Measurements from ENCODE around the gene ARL4A.

ARL4A gene

GRCh38 chr7:12701433-12701832 is 14.0 kb downstream of the ARL4A start:
- Mint-ChIP-seq H3K36me3 (ENCODE audit: low read depth) (no peaks in the 10 kb centered on the region), H3K27ac (no peak overlapping the region), H3K27me3 (ENCODE audit: low read depth) (no peaks in the 10 kb centered on the region), H3K4me1 (ENCODE audit: low read depth) (peaks cover 2% of the 10 kb centered on the region), H3K4me3 (no peak overlapping the region), H3K9me3 (peaks cover 8% of the 10 kb centered on the region)
- no peak for DNase-seq (ENCODE audit: low spot score)

DNA sequence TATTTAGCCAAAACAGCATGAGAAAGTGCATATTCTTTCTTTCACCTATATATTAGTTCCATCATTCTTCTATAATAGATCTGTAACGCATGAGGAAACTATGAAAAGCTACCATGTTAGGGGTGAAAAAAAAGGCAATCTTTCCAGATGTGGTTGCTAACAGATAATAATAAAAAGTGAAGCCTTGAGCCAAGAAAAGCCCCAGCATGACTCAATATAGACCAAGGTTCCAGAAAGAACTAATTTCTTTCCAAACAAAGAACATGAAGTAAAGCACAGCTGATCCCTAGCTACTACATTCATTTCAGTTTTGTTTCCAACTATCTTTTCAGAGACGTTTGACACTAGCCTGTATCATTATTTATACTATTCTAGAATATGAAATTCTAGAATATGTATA is 16.4 kb downstream of the ARL4A start:
- Mint-ChIP-seq H3K27ac (no peak overlapping the region), H3K4me3 (no peak overlapping the region), H3K27me3 (ENCODE audit: low read depth) (no peaks in the 10 kb centered on the region), H3K9me3 (peaks cover 8% of the 10 kb centered on the region), H3K4me1 (ENCODE audit: low read depth) (peaks cover 4% of the 10 kb centered on the region), H3K36me3 (ENCODE audit: low read depth) (no peaks in the 10 kb centered on the region)
- DNase-seq (ENCODE audit: low spot score), result no peak

GRCh38 chr7:12705878-12706277 is 18.4 kb downstream of the ARL4A start:
- Mint-ChIP-seq H3K27me3 (ENCODE audit: low read depth) (no peaks in the 10 kb centered on the region), H3K9me3 (peaks cover 8% of the 10 kb centered on the region), H3K4me1 (ENCODE audit: low read depth) (peaks cover 4% of the 10 kb centered on the region), H3K36me3 (ENCODE audit: low read depth) (no peaks in the 10 kb centered on the region), H3K27ac (no peak overlapping the region), H3K4me3 (no peak overlapping the region)
- no peak for DNase-seq (ENCODE audit: low spot score)

DNA sequence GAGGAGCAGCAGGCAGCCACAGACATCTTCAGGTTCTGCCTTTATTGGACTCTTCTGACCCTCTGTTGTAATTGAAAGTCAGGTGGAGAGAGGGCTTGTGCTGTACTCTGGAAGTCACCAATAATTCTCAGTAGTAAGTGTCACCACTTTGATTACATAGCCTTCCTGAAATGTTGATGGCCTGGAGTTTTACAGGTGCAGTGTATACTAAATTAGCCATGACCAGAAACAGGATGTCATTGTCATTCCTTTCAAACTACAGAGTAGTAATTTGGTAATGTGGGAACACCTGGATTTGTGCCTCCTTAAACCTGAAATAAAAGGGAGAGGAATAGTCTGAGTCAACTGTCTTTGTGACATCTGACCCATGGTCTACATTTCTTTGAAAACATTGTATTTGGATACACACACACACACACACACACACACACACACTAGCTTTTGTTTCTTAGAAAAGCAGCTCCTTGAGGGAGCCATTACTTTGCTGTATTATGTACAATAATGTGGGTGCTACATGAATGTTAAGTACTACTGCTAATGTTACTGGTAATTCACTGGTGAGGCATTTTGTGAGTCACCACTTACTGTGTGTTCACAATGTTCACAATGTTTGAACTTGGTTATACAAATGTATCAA is 19.6 kb downstream of the ARL4A start:
- H3K9me3 Mint-ChIP-seq, result no peaks in the 10 kb centered on the region
- no peaks in the 10 kb centered on the region for H3K27me3 Mint-ChIP-seq (ENCODE audit: low read depth)
- H3K4me3 Mint-ChIP-seq, result no peak overlapping the region
- no peak for DNase-seq (ENCODE audit: low spot score)
- peaks cover 3% of the 10 kb centered on the region for H3K4me1 Mint-ChIP-seq (ENCODE audit: low read depth)
- H3K27ac Mint-ChIP-seq, result no peak overlapping the region
- no peaks in the 10 kb centered on the region for H3K36me3 Mint-ChIP-seq (ENCODE audit: low read depth)

DNA sequence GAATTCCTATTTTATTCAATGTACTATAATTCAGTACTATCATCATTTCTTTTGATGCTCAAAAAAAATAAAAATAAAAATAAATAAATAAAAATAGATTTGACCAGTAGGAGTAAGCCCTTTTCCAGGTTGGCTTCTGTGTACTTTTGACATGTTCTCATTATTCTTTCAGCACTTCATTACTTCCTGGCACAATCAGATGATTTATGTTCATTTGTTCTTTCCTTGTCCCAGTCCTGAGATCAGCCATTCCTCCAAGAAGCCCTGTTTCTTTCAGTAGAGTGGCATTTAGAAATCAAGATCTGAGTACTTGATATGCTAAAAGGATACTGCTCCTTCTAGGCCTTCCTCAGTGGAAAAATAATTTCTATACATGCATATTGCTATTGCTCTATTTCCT is 20.9 kb downstream of the ARL4A start:
- no peak overlapping the region for H3K4me3 Mint-ChIP-seq

DNA sequence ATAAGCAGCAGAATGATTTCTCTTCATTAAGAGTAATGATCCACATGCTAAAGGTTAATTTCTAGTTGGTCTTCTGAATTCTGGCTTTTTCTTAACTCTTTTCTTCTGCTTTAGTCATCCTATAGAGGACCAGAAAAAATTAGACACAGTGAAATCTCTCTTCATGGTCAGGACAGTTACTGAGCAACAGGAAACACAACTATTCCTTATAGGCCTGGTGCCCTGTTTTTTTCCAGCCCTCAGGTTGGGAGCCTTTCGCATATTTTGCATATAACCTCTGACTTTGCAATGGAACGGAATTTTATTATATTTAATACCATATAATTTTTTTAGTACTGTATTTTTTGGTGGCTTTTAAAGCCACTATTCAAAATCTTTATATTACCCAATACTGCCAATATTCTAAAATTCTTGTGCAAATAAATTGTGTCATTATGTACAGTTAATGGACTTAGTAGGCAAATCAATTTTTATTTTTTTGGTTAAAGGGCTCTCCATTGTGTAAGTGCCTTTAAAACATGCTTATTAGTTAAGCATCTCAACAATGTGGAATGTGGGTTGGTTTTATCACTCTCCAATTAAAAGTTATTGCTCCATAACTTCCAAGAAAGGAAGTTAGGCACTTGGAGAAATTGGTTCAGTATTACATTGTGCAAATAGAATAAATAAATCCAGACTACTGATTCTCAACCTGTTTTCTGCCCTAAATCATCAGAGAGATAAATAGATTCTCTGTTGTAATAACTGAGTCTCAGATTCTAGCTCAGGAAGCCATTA is 22.5 kb downstream of the ARL4A start:
- Mint-ChIP-seq H3K4me1 (ENCODE audit: low read depth) (peaks cover 4% of the 10 kb centered on the region), H3K27ac (no peak overlapping the region), H3K27me3 (ENCODE audit: low read depth) (no peaks in the 10 kb centered on the region), H3K4me3 (no peak overlapping the region), H3K9me3 (no peaks in the 10 kb centered on the region), H3K36me3 (ENCODE audit: low read depth) (no peaks in the 10 kb centered on the region)
- no peak for DNase-seq (ENCODE audit: low spot score)

More for the DNA sequence above, 20.9 kb downstream of the ARL4A start:
- H3K36me3 Mint-ChIP-seq (ENCODE audit: low read depth), result no peaks in the 10 kb centered on the region
- DNase-seq (ENCODE audit: low spot score), result no peak
- H3K27me3 Mint-ChIP-seq (ENCODE audit: low read depth), result no peaks in the 10 kb centered on the region
- no peak overlapping the region for H3K27ac Mint-ChIP-seq
- H3K9me3 Mint-ChIP-seq, result no peaks in the 10 kb centered on the region
- H3K4me1 Mint-ChIP-seq (ENCODE audit: low read depth), result peaks cover 3% of the 10 kb centered on the region

- Mint-ChIP-seq H3K36me3 (ENCODE audit: low read depth) (no peaks in the 10 kb centered on the region), H3K9me3 (no peaks in the 10 kb centered on the region), H3K27me3 (ENCODE audit: low read depth) (no peaks in the 10 kb centered on the region), H3K27ac (no peak overlapping the region), H3K4me3 (no peak overlapping the region), H3K4me1 (ENCODE audit: low read depth) (peaks cover 12% of the 10 kb centered on the region)
- no peak for DNase-seq (ENCODE audit: low spot score)
Measured at GRCh38 chr7:12711124-12711523, 23.7 kb downstream of the ARL4A start.

DNA sequence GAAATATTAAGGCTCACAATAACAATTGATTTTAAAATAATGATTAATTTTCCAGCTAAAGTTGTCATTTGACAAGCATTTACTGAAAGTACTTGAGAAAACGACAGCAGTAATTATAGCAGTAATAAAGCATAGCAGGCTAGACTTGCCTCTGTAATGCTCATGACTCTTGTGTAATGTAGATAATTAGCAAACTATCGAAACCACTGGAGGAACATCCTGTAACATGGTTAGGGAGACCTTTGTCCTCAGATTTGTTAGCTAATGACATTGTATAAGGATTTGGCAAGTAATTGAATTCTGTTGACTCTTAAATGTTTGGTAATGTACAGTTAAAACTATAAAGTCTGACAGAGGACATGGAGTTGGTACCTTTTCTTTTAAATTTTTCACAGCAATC is 24.8 kb downstream of the ARL4A start:
- Mint-ChIP-seq H3K4me1 (ENCODE audit: low read depth) (peaks cover 14% of the 10 kb centered on the region), H3K27ac (no peak overlapping the region), H3K4me3 (no peak overlapping the region), H3K9me3 (no peaks in the 10 kb centered on the region), H3K27me3 (ENCODE audit: low read depth) (no peaks in the 10 kb centered on the region), H3K36me3 (ENCODE audit: low read depth) (no peaks in the 10 kb centered on the region)
- no peak for DNase-seq (ENCODE audit: low spot score)

- H3K4me3 Mint-ChIP-seq, result no peak overlapping the region
- no peaks in the 10 kb centered on the region for H3K27me3 Mint-ChIP-seq (ENCODE audit: low read depth)
- no peak for DNase-seq (ENCODE audit: low spot score)
- peaks cover 19% of the 10 kb centered on the region for H3K4me1 Mint-ChIP-seq (ENCODE audit: low read depth)
- no peak overlapping the region for H3K27ac Mint-ChIP-seq
- no peaks in the 10 kb centered on the region for H3K9me3 Mint-ChIP-seq
- no peaks in the 10 kb centered on the region for H3K36me3 Mint-ChIP-seq (ENCODE audit: low read depth)
Measured at GRCh38 chr7:12713625-12714378, 26.4 kb downstream of the ARL4A start.

GRCh38 chr7:12714379-12714737 is 26.9 kb downstream of the ARL4A start:
- H3K27me3 Mint-ChIP-seq (ENCODE audit: low read depth), result no peaks in the 10 kb centered on the region
- H3K27ac Mint-ChIP-seq, result no peak overlapping the region
- DNase-seq (ENCODE audit: low spot score), result no peak
- no peaks in the 10 kb centered on the region for H3K9me3 Mint-ChIP-seq
- peaks cover 2% of the 10 kb centered on the region for H3K36me3 Mint-ChIP-seq (ENCODE audit: low read depth)
- peaks cover 25% of the 10 kb centered on the region for H3K4me1 Mint-ChIP-seq (ENCODE audit: low read depth)
- no peak overlapping the region for H3K4me3 Mint-ChIP-seq

DNA sequence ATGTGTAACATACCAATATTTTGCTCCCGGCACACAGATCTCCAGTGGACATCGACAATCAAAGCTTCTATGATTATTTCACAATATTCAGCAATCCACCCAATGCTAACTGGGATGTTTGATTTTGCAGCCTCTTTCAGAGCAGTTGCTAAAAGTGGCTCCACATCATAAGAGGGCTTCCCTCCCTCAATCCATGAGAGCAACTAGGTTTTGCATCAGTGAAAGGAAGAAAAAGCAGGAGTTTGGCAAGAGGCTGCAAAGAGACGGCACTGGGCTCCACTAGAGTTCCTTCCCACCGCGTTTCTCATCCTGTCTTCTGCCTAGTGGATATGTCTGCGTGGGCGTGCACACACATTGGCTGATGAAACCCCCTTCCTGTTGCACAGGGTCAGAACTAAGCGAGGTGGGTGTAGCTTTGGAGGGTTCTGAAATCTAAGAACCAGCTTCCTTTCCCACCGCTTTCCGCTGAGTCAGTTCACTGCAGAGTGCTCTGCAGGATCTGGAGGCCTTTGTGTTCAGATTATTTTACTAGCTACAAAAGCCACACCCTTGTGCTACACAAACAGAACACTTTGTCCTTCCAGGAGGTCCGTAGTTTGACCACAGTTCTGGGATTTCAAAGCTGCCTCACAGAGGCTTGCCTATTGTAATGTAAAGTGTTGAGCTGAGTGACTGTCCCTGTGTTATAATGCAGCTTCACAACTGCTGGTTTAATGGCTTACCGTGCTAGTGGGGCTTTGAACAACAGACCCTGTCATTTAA is 28.1 kb downstream of the ARL4A start:
- H3K27me3 Mint-ChIP-seq (ENCODE audit: low read depth), result no peaks in the 10 kb centered on the region
- no peaks in the 10 kb centered on the region for H3K9me3 Mint-ChIP-seq
- H3K27ac Mint-ChIP-seq, result peak overlapping the region; percentile 43
- peaks cover 8% of the 10 kb centered on the region for H3K36me3 Mint-ChIP-seq (ENCODE audit: low read depth)
- H3K4me3 Mint-ChIP-seq, result peak overlapping the region; percentile 59
- H3K4me1 Mint-ChIP-seq (ENCODE audit: low read depth), result peaks cover 32% of the 10 kb centered on the region
- peak; percentile 38 for DNase-seq (ENCODE audit: low spot score)

- Mint-ChIP-seq H3K36me3 (ENCODE audit: low read depth) (peaks cover 9% of the 10 kb centered on the region), H3K27me3 (ENCODE audit: low read depth) (no peaks in the 10 kb centered on the region), H3K4me3 (peak overlapping the region; percentile 59), H3K9me3 (no peaks in the 10 kb centered on the region), H3K27ac (peak overlapping the region; percentile 43), H3K4me1 (ENCODE audit: low read depth) (peaks cover 32% of the 10 kb centered on the region)
- DNase-seq (ENCODE audit: low spot score), result no peak
Measured at GRCh38 chr7:12716134-12716681, 28.8 kb downstream of the ARL4A start.

- Mint-ChIP-seq H3K27me3 (ENCODE audit: low read depth) (no peaks in the 10 kb centered on the region), H3K4me1 (ENCODE audit: low read depth) (peaks cover 35% of the 10 kb centered on the region), H3K36me3 (ENCODE audit: low read depth) (peaks cover 11% of the 10 kb centered on the region), H3K4me3 (no peak overlapping the region), H3K27ac (no peak overlapping the region), H3K9me3 (peaks cover under 1% of the 10 kb centered on the region)
- DNase-seq (ENCODE audit: low spot score), result no peak
Measured at GRCh38 chr7:12716722-12717121, 29.3 kb downstream of the ARL4A start.

All from T-helper 2 cell treated with Interferon-gamma antibody and Interleukin-4, amounts not matched to agents 5 μg/mL and 100 μg/mL, for 36 hours (primary cell).